ENCODE measurements around the gene STYK1. TPM values are rescaled to one million over a fixed set of nuclear protein-coding genes. Genes with fewer than 3 reads are reported as not detected.

Gene STYK1
- total and polyA plus RNA-seq, 8 donors = 0.04 to 0.55 (median 0.17) TPM; not detected in 2

- Histone ChIP-seq H3K27ac (no peak overlapping the region), H3K9me3 (no peaks in the 10 kb centered on the region), H3K27me3 (no peaks in the 10 kb centered on the region), H3K36me3 (no peaks in the 10 kb centered on the region), H3K4me3 (no peak overlapping the region), H3K4me1 (no peaks in the 10 kb centered on the region)
- WGBS, 2 donors = 64 to 75% methylated on average over 15 of the region's 15 CpGs
- intact Hi-C loops (cut with DNase I) = no loop called here
- FAIRE-seq (no peak), ATAC-seq (no peak), DNase-seq (no peak)
- no peak for TF ChIP-seq CTCF (IDR thresholded peaks at IDR 0.05)
Measured at GRCh38 chr12:10672231-10672868, 1.5 kb downstream of the STYK1 start.

GRCh38 chr12:10669533-10669932, 4.3 kb downstream of the STYK1 start:
- no peaks in the 10 kb centered on the region for H3K27me3 ChIP-seq
- H3K4me1 ChIP-seq = no peaks in the 10 kb centered on the region
- 78 to 92% methylated on average over 1 of the region's 1 CpG for WGBS, 2 donors
- no peak for FAIRE-seq
- H3K27ac ChIP-seq = no peak overlapping the region
- DNase-seq = no peak
- no peak for ATAC-seq
- intact Hi-C loops (cut with DNase I) = no loop called here
- H3K9me3 ChIP-seq = no peaks in the 10 kb centered on the region
- no peak for TF ChIP-seq CTCF (IDR thresholded peaks at IDR 0.05)
- H3K36me3 ChIP-seq = no peaks in the 10 kb centered on the region
- H3K4me3 ChIP-seq = no peak overlapping the region

- H3K9me3 ChIP-seq = no peaks in the 10 kb centered on the region
- no peaks in the 10 kb centered on the region for H3K4me1 ChIP-seq
- intact Hi-C loops (cut with DNase I) = no loop called here
- DNase-seq = no peak
- no peaks in the 10 kb centered on the region for H3K27me3 ChIP-seq
- FAIRE-seq = no peak
- peak in 2 of 4 donors; percentile 36 to 57 for ATAC-seq
- H3K27ac ChIP-seq = no peak overlapping the region
- H3K36me3 ChIP-seq = no peaks in the 10 kb centered on the region
- peak overlapping the region in 1 of 4 donors; percentile 10 for H3K4me3 ChIP-seq
- 44 to 62% methylated on average over 5 of the region's 5 CpGs for WGBS, 2 donors
- TF ChIP-seq CTCF (IDR thresholded peaks at IDR 0.05) = no peak
Measured at GRCh38 chr12:10668526-10668925, 5.3 kb downstream of the STYK1 start.

GRCh38 chr12:10667581-10667980, 6.3 kb downstream of the STYK1 start:
- no peaks in the 10 kb centered on the region for H3K4me1 ChIP-seq
- no peaks in the 10 kb centered on the region for H3K36me3 ChIP-seq
- 53 to 71% methylated on average over 1 of the region's 1 CpG for WGBS, 2 donors
- TF ChIP-seq CTCF (IDR thresholded peaks at IDR 0.05) = no peak
- FAIRE-seq = no peak
- no peak for ATAC-seq
- intact Hi-C loops (cut with DNase I) = no loop called here
- no peaks in the 10 kb centered on the region for H3K9me3 ChIP-seq
- H3K4me3 ChIP-seq = no peak overlapping the region
- H3K27me3 ChIP-seq = no peaks in the 10 kb centered on the region
- DNase-seq = no peak
- no peak overlapping the region for H3K27ac ChIP-seq

- H3K27ac ChIP-seq = no peak overlapping the region
- WGBS, 2 donors = 39 to 40% methylated on average over 2 of the region's 2 CpGs
- ATAC-seq (no peak), FAIRE-seq (no peak), DNase-seq (no peak)
- TF ChIP-seq CTCF (IDR thresholded peaks at IDR 0.05) = no peak
- H3K4me1 ChIP-seq = no peaks in the 10 kb centered on the region
- no peak overlapping the region for H3K4me3 ChIP-seq
- no peaks in the 10 kb centered on the region for H3K36me3 ChIP-seq
- H3K9me3 ChIP-seq = no peaks in the 10 kb centered on the region
- H3K27me3 ChIP-seq = no peaks in the 10 kb centered on the region
- intact Hi-C loops (cut with DNase I) = no loop called here
Measured at GRCh38 chr12:10664499-10664898, 9.4 kb downstream of the STYK1 start.

Measured in pancreas (tissue), 10 donors.